K562 (cell line): Measurements from ENCODE around the gene ARSI. TPM values are rescaled to one million over a fixed set of nuclear protein-coding genes. Genes with fewer than 3 reads are reported as not detected.

Experiments used
- FOXK2 ChIP-seq, 2 experiments: fragments of 450-650 bp; IDR thresholded peaks in 1 of 2; conservative IDR thresholded peaks in 1 of 2; 2 replicates each; pipeline ENCODE4 v1.6.1; 2016; ENCODE audit warnings: low read depth in 2 of 2, mild to moderate bottlenecking in 1 of 2
- RBM17 ChIP-seq: fragments of 200-400 bp; formaldehyde crosslinking; IDR thresholded peaks from 2 replicates; pipeline ENCODE4 v1.6.1; 2017; ENCODE audit warnings: low read depth, mild to moderate bottlenecking, low read length, borderline replicate concordance
- RFX7 ChIP-seq: fragments of 250-450 bp; sonication (Bioruptor Pico); IDR thresholded peaks from 2 replicates; pipeline ENCODE4 v1.5.1; 2021; ENCODE audit warnings: mild to moderate bottlenecking
- ZNF165 ChIP-seq: fragments of 250-450 bp; sonication (Bioruptor Pico); IDR thresholded peaks from 2 replicates; pipeline ENCODE4 v1.4.0; 2020; ENCODE audit warnings: borderline replicate concordance
- ZNF274 ChIP-seq: IDR thresholded peaks from 2 replicates; pipeline ENCODE4 v1.6.1; 2011; ENCODE audit warnings: low read depth, mild to moderate bottlenecking, low read length, moderate library complexity, borderline replicate concordance
- polyA plus RNA-seq, 8 experiments: library from polyadenylated mRNA; depleted of rRNA in 4 of 8; stranded (reverse) in 5 of 8; unstranded in 3 of 8; fragments of >200 nt; fragmentation: Nextera tagmentation in 2 of 8; fragmentation: Illumina TruSeq in 1 of 8; extraction: Ambion mirVana in 2 of 8; extraction: Trizol in 1 of 8; gene quantifications; 2 replicates each; pipeline versions ENCODE4 v1.2.1 to v1.2.3, GENCODE V29; 2011 to 2014; ENCODE audit warnings: inconsistent platforms in 1 of 8, missing spikeins in 1 of 8
- total RNA-seq, 7 experiments: library from RNA; depleted of rRNA in 6 of 7; stranded (reverse); fragments of >200 nt in 6 of 7; fragmentation: Illumina TruSeq in 2 of 7; extraction: Trizol in 2 of 7; gene quantifications; 2 replicates each; pipeline versions ENCODE4 v1.2.1 to v1.2.3, GENCODE V29; 2011 to 2021; ENCODE audit warnings: low replicate concordance in 1 of 7
- TF ChIP-seq, protein P1 (sequence below), 2 experiments: fragments of 450-650 bp in 1 of 2; sonication (generic) in 1 of 2; formaldehyde crosslinking in 1 of 2; IDR thresholded peaks; 2 replicates each; pipeline versions ENCODE4 v1.7.1 to v1.9.0; 2016 to 2022; ENCODE audit warnings: inconsistent platforms in 1 of 2, mild to moderate bottlenecking in 1 of 2, missing genetic modification reagents in 1 of 2
- TF ChIP-seq, protein P2 (sequence below): sonication (generic); formaldehyde crosslinking; IDR thresholded peaks from 2 replicates; pipeline ENCODE4 v1.8.0; 2022; ENCODE audit warnings: mild to moderate bottlenecking, low read depth, missing genetic modification reagents
- TF ChIP-seq, protein P3 (sequence below): fragments of 250-450 bp; sonication (Bioruptor Pico); IDR thresholded peaks from 2 replicates; pipeline ENCODE4 v1.5.0; 2021; ENCODE audit warnings: mild to moderate bottlenecking, moderate library complexity
- TF ChIP-seq, protein P4 (sequence below): fragments of 450-650 bp; IDR thresholded peaks from 2 replicates; pipeline ENCODE4 v1.6.1; 2014; ENCODE audit warnings: low read depth, mild to moderate bottlenecking, moderate library complexity, borderline replicate concordance

ARSI gene
- total and polyA plus RNA-seq, 9 of the 15 experiments (the other 6 are each of a cell fraction or from before 2014, with no cell fraction given) = 0.04 to 0.07 TPM; not detected in 7

DNA sequence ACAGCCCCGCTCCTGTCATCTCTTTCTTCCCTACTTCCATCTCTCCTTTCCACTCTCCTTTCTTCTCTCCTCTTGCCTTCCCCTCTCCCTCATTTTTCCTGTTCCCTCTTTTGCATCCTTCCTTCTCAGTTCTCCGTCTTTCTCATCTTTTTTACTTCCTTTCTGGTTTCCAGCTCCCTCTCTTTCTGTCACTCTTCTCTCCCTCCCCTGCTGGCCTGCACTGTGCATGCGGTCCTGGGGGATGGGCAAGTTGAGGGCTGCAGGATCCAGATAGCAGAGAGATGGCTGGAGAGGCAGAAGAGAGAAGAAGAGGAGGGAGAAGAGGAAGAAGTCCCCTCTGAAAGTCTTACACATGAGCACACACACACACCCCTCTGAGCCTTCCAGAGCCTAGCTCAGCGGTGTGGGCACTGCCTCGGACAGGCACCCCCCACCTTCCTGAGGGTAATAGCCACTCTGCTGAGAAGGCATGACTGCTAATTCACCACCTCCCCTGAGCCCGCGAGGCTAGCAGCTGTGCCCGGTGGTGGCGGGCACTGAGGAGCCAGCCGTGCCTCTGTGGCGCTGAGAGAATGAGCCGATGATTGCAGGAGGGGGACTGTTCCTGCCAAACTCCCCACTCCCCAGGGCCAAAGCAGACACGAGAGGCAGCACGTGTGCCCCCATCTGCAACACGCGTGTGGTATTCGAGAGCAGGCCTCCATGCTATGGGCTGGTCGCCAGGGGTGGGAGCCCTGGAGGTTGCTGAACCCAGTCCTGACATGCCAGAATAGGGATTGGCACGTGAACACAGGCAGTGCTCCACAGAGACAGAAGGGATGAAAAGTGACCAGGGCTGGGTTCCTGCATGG is 9.4 kb downstream of the ARSI start (continued):
- TF ChIP-seq, protein P1, sequence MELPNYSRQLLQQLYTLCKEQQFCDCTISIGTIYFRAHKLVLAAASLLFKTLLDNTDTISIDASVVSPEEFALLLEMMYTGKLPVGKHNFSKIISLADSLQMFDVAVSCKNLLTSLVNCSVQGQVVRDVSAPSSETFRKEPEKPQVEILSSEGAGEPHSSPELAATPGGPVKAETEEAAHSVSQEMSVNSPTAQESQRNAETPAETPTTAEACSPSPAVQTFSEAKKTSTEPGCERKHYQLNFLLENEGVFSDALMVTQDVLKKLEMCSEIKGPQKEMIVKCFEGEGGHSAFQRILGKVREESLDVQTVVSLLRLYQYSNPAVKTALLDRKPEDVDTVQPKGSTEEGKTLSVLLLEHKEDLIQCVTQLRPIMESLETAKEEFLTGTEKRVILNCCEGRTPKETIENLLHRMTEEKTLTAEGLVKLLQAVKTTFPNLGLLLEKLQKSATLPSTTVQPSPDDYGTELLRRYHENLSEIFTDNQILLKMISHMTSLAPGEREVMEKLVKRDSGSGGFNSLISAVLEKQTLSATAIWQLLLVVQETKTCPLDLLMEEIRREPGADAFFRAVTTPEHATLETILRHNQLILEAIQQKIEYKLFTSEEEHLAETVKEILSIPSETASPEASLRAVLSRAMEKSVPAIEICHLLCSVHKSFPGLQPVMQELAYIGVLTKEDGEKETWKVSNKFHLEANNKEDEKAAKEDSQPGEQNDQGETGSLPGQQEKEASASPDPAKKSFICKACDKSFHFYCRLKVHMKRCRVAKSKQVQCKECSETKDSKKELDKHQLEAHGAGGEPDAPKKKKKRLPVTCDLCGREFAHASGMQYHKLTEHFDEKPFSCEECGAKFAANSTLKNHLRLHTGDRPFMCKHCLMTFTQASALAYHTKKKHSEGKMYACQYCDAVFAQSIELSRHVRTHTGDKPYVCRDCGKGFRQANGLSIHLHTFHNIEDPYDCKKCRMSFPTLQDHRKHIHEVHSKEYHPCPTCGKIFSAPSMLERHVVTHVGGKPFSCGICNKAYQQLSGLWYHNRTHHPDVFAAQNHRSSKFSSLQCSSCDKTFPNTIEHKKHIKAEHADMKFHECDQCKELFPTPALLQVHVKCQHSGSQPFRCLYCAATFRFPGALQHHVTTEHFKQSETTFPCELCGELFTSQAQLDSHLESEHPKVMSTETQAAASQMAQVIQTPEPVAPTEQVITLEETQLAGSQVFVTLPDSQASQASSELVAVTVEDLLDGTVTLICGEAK (IDR thresholded peaks at IDR 0.05) = peak; percentile 51; the same call in 1 of the 2 replicates
- TF ChIP-seq, protein P1 (CRISPR knock-in tag; IDR thresholded peaks at IDR 0.05) = no peak
- no peak for TF ChIP-seq RFX7 (CRISPR knock-in tag)
- no peak for TF ChIP-seq RBM17
- TF ChIP-seq, protein P2, sequence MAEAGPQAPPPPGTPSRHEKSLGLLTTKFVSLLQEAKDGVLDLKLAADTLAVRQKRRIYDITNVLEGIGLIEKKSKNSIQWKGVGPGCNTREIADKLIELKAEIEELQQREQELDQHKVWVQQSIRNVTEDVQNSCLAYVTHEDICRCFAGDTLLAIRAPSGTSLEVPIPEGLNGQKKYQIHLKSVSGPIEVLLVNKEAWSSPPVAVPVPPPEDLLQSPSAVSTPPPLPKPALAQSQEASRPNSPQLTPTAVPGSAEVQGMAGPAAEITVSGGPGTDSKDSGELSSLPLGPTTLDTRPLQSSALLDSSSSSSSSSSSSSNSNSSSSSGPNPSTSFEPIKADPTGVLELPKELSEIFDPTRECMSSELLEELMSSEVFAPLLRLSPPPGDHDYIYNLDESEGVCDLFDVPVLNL (CRISPR knock-in tag) = no peak
- no peak for TF ChIP-seq ZNF165
- TF ChIP-seq, protein P3, sequence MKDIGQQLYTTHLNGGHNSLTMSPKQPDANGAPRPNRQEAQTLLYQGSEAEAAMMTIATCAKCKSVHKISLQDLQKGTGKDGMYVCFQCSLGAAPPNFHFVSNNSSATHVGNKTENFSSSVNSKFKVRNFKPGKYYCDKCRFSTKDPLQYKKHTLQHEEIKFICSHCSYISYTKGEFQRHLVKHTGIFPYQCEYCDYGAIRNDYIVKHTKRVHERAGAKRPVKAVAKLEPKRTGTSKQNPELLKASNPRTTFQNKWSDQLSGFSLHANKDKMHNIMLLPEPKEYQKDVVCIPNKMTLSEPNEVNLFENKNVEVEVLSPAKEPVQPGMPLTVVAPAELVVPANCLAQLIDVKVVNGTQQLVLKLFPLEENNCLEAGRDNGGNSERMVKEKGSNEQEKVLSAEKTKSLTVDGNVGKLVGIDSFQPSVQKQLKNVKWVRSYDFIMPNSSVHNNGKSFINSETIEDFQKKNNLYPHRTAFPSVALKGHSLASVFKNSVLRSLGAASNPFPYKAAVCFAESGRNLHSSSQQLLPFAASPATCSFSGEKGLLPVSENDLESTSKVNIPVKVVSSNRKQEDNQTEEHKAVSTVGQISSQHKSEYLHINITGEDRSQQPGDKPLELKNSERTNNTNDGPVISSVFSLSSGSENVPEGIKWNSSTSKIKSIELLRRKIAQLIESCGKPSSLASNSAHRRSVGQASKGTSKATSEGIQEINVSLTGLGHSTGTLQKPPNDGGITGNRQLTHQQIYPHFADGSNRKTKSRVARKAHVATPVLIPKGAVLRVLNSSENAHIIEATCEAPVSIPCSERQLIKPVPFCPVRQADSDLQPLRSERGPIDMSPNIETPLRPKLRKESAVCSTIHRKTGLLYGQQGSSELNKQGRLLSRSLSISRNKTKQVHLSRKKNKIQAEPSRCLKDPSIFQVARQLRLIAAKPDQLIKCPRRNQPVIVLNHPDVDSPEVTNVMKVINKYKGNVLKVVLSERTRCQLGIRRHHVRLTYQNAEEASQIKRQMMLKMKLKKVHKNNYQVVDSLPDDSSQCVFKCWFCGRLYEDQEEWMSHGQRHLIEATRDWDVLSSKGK = no peak
- no peak for TF ChIP-seq ZNF274
- TF ChIP-seq, protein P4, sequence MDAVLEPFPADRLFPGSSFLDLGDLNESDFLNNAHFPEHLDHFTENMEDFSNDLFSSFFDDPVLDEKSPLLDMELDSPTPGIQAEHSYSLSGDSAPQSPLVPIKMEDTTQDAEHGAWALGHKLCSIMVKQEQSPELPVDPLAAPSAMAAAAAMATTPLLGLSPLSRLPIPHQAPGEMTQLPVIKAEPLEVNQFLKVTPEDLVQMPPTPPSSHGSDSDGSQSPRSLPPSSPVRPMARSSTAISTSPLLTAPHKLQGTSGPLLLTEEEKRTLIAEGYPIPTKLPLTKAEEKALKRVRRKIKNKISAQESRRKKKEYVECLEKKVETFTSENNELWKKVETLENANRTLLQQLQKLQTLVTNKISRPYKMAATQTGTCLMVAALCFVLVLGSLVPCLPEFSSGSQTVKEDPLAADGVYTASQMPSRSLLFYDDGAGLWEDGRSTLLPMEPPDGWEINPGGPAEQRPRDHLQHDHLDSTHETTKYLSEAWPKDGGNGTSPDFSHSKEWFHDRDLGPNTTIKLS = no peak
- 0 out of 4 replicates have a peak, but pooled peaks of 1 of the 2 experiments have one; percentile 32 for TF ChIP-seq FOXK2 (conservative IDR thresholded peaks at IDR 0.05 in 1 of 2, IDR thresholded peaks at IDR 0.05 in 1 of 2; ENCODE audit: low read depth in 2 of 2)
